Measurements from ENCODE around the gene HLCS.

DNA sequence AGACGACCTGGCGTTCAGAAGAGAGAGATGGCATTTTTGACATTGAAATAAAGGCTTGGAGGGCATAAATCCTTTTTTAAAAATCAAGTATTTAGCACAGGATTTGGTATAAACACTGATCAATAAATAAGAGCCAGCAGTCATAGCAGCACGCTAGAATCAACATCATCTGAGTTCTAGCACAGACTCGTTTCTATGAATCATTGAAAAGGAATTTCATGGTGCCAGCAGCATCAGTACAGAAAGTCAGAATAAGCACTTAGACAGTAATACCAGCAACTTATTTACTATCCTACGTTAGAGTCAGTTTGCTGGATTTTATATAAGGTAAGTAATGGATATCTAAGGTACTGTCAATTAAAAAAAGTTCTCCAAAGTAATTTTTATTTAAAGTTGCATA lies 119.3 kb downstream of the HLCS start:
- TF ChIP-seq CTCF (IDR thresholded peaks at IDR 0.05; ENCODE audit: low read length) (no peak), EZH2 (optimal IDR thresholded peaks at IDR 0.05; ENCODE audit: low read depth, low read length) (no peak), EZH2phosphoT487 (IDR thresholded peaks at IDR 0.05; ENCODE audit: low read length) (no peak)
